ENCODE data around the gene ZCCHC3.

- TF ChIP-seq, protein P1, sequence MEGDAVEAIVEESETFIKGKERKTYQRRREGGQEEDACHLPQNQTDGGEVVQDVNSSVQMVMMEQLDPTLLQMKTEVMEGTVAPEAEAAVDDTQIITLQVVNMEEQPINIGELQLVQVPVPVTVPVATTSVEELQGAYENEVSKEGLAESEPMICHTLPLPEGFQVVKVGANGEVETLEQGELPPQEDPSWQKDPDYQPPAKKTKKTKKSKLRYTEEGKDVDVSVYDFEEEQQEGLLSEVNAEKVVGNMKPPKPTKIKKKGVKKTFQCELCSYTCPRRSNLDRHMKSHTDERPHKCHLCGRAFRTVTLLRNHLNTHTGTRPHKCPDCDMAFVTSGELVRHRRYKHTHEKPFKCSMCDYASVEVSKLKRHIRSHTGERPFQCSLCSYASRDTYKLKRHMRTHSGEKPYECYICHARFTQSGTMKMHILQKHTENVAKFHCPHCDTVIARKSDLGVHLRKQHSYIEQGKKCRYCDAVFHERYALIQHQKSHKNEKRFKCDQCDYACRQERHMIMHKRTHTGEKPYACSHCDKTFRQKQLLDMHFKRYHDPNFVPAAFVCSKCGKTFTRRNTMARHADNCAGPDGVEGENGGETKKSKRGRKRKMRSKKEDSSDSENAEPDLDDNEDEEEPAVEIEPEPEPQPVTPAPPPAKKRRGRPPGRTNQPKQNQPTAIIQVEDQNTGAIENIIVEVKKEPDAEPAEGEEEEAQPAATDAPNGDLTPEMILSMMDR (IDR thresholded peaks at IDR 0.05; ENCODE audit: low read depth, low read length, poor library complexity, severe bottlenecking), result no peak
- TF ChIP-seq EZH2phosphoT487 (IDR thresholded peaks at IDR 0.05; ENCODE audit: borderline replicate concordance, low read length), result no peak
Measured at GRCh38 chr20:347317-347639, 49.9 kb downstream of the ZCCHC3 start.
